ENCODE measurements around the gene TAF5L.

The TAF5L gene

GRCh38 chr1:229664133-229664689 is 38.3 kb upstream of the TAF5L start:
- Histone ChIP-seq H3K9me3 (ENCODE audit: low read depth, low read length) (no peaks in the 10 kb centered on the region), H3K4me3 (0 out of 2 replicates have a peak overlapping the region, but pooled peaks have one; percentile 33), H3K27ac (peak overlapping the region; percentile 74), H3K36me3 (ENCODE audit: insufficient read depth, low read length) (peaks cover 21% of the 10 kb centered on the region), H3K9ac (ENCODE audit: insufficient read length) (no peak overlapping the region)
- peak; percentile 16 for DNase-seq (ENCODE audit: low read depth, low spot score)
- TF ChIP-seq EZH2 (IDR thresholded peaks at IDR 0.05) (no peak), FOXP2 (optimal IDR thresholded peaks at IDR 0.05; ENCODE audit: control extremely low read depth, extremely low read length, insufficient read depth) (no peak), POLR2AphosphoS5 (IDR thresholded peaks at IDR 0.05; ENCODE audit: borderline replicate concordance, low read depth, low read length) (peak; percentile 21; the same call in 1 of the 2 replicates)

- DNase-seq (ENCODE audit: low read depth, low spot score), result no peak
- Histone ChIP-seq H3K36me3 (ENCODE audit: insufficient read depth, low read length) (peaks cover 38% of the 10 kb centered on the region), H3K9ac (ENCODE audit: insufficient read length) (no peak overlapping the region), H3K4me3 (no peak overlapping the region), H3K9me3 (ENCODE audit: low read depth, low read length) (no peaks in the 10 kb centered on the region), H3K27ac (no peak overlapping the region)
- TF ChIP-seq FOXP2 (optimal IDR thresholded peaks at IDR 0.05; ENCODE audit: control extremely low read depth, extremely low read length, insufficient read depth) (no peak), POLR2AphosphoS5 (IDR thresholded peaks at IDR 0.05; ENCODE audit: borderline replicate concordance, low read depth, low read length) (no peak), EZH2 (IDR thresholded peaks at IDR 0.05) (no peak)
Measured at GRCh38 chr1:229661897-229662296, 36.0 kb upstream of the TAF5L start.

- TF ChIP-seq POLR2AphosphoS5 (IDR thresholded peaks at IDR 0.05; ENCODE audit: borderline replicate concordance, low read depth, low read length) (no peak), FOXP2 (optimal IDR thresholded peaks at IDR 0.05; ENCODE audit: control extremely low read depth, extremely low read length, insufficient read depth) (no peak), EZH2 (IDR thresholded peaks at IDR 0.05) (no peak)
- no peak overlapping the region for H3K9ac ChIP-seq (ENCODE audit: insufficient read length)
- peak; percentile 12 for DNase-seq (ENCODE audit: low read depth, low spot score)
- H3K4me3 ChIP-seq, result no peak overlapping the region
- H3K9me3 ChIP-seq (ENCODE audit: low read depth, low read length), result no peaks in the 10 kb centered on the region
- peaks cover 44% of the 10 kb centered on the region for H3K36me3 ChIP-seq (ENCODE audit: insufficient read depth, low read length)
- H3K27ac ChIP-seq, result no peak overlapping the region; the same call in 1 of the 2 replicates
Measured at GRCh38 chr1:229661022-229661877, 35.3 kb upstream of the TAF5L start.

- no peak for DNase-seq (ENCODE audit: low read depth, low spot score)
- H3K27ac ChIP-seq, result no peak overlapping the region
- peaks cover 73% of the 10 kb centered on the region for H3K36me3 ChIP-seq (ENCODE audit: insufficient read depth, low read length)
- TF ChIP-seq EZH2 (IDR thresholded peaks at IDR 0.05) (no peak), FOXP2 (optimal IDR thresholded peaks at IDR 0.05; ENCODE audit: control extremely low read depth, extremely low read length, insufficient read depth) (no peak), POLR2AphosphoS5 (IDR thresholded peaks at IDR 0.05; ENCODE audit: borderline replicate concordance, low read depth, low read length) (no peak)
- H3K9ac ChIP-seq (ENCODE audit: insufficient read length), result no peak overlapping the region
- H3K9me3 ChIP-seq (ENCODE audit: low read depth, low read length), result no peaks in the 10 kb centered on the region
- no peak overlapping the region for H3K4me3 ChIP-seq
Measured at GRCh38 chr1:229657993-229658755, 32.3 kb upstream of the TAF5L start.

- TF ChIP-seq POLR2AphosphoS5 (IDR thresholded peaks at IDR 0.05; ENCODE audit: borderline replicate concordance, low read depth, low read length) (no peak), EZH2 (IDR thresholded peaks at IDR 0.05) (no peak), FOXP2 (optimal IDR thresholded peaks at IDR 0.05; ENCODE audit: control extremely low read depth, extremely low read length, insufficient read depth) (no peak)
- Histone ChIP-seq H3K9ac (ENCODE audit: insufficient read length) (no peak overlapping the region), H3K27ac (no peak overlapping the region), H3K36me3 (ENCODE audit: insufficient read depth, low read length) (peaks cover 82% of the 10 kb centered on the region), H3K4me3 (no peak overlapping the region), H3K9me3 (ENCODE audit: low read depth, low read length) (no peaks in the 10 kb centered on the region)
- no peak for DNase-seq (ENCODE audit: low read depth, low spot score)
Measured at GRCh38 chr1:229655781-229656180, 29.9 kb upstream of the TAF5L start.

- Histone ChIP-seq H3K9ac (ENCODE audit: insufficient read length) (no peak overlapping the region), H3K9me3 (ENCODE audit: low read depth, low read length) (no peaks in the 10 kb centered on the region), H3K27ac (no peak overlapping the region), H3K4me3 (no peak overlapping the region), H3K36me3 (ENCODE audit: insufficient read depth, low read length) (peaks cover 89% of the 10 kb centered on the region)
- TF ChIP-seq POLR2AphosphoS5 (IDR thresholded peaks at IDR 0.05; ENCODE audit: borderline replicate concordance, low read depth, low read length) (no peak), EZH2 (IDR thresholded peaks at IDR 0.05) (no peak), FOXP2 (optimal IDR thresholded peaks at IDR 0.05; ENCODE audit: control extremely low read depth, extremely low read length, insufficient read depth) (no peak)
- DNase-seq (ENCODE audit: low read depth, low spot score), result no peak
Measured at GRCh38 chr1:229653420-229653819, 27.5 kb upstream of the TAF5L start.

GRCh38 chr1:229651546-229651945 is 25.6 kb upstream of the TAF5L start:
- peaks cover 94% of the 10 kb centered on the region for H3K36me3 ChIP-seq (ENCODE audit: insufficient read depth, low read length)
- TF ChIP-seq POLR2AphosphoS5 (IDR thresholded peaks at IDR 0.05; ENCODE audit: borderline replicate concordance, low read depth, low read length), result no peak
- no peak for TF ChIP-seq FOXP2 (optimal IDR thresholded peaks at IDR 0.05; ENCODE audit: control extremely low read depth, extremely low read length, insufficient read depth)
- TF ChIP-seq EZH2 (IDR thresholded peaks at IDR 0.05), result no peak
- H3K9ac ChIP-seq (ENCODE audit: insufficient read length), result no peak overlapping the region
- H3K27ac ChIP-seq, result no peak overlapping the region
- H3K4me3 ChIP-seq, result no peak overlapping the region
- no peak for DNase-seq (ENCODE audit: low read depth, low spot score)
- no peaks in the 10 kb centered on the region for H3K9me3 ChIP-seq (ENCODE audit: low read depth, low read length)

- DNase-seq (ENCODE audit: low read depth, low spot score), result no peak
- no peaks in the 10 kb centered on the region for H3K9me3 ChIP-seq (ENCODE audit: low read depth, low read length)
- no peak overlapping the region for H3K4me3 ChIP-seq
- TF ChIP-seq FOXP2 (optimal IDR thresholded peaks at IDR 0.05; ENCODE audit: control extremely low read depth, extremely low read length, insufficient read depth) (no peak), EZH2 (IDR thresholded peaks at IDR 0.05) (no peak), POLR2AphosphoS5 (IDR thresholded peaks at IDR 0.05; ENCODE audit: borderline replicate concordance, low read depth, low read length) (no peak)
- H3K27ac ChIP-seq, result no peak overlapping the region
- H3K9ac ChIP-seq (ENCODE audit: insufficient read length), result no peak overlapping the region
- H3K36me3 ChIP-seq (ENCODE audit: insufficient read depth, low read length), result peaks cover 93% of the 10 kb centered on the region
Measured at GRCh38 chr1:229650045-229650444, 24.1 kb upstream of the TAF5L start.

Measured in SK-N-MC (cell line).